HG02938 (cell line): Measurements from ENCODE around the gene CREB5.

Experiments used
- ATAC-seq: cut with Tn5 transposase; IDR thresholded peaks from one replicate; pipeline ENCODE4 v1.9.1; 2021; ENCODE audit warnings: mild to moderate bottlenecking, moderate library complexity; ENCODE audit not compliant: unreplicated experiment

CREB5 gene

GRCh38 chr7:28433699-28434219 lies 21.4 kb downstream of the CREB5 start:
- ATAC-seq: no peak

GRCh38 chr7:28434510-28434909 lies 22.2 kb downstream of the CREB5 start:
- ATAC-seq: no peak

- no peak for ATAC-seq
These were observed 22.8 kb downstream of the CREB5 start for GRCh38 chr7:28435152-28435551.

GRCh38 chr7:28435732-28436378 lies 23.5 kb downstream of the CREB5 start:
- no peak for ATAC-seq

- no peak for ATAC-seq
These were observed 27.8 kb downstream of the CREB5 start for GRCh38 chr7:28440055-28440601.

GRCh38 chr7:28442540-28443420 lies 30.5 kb downstream of the CREB5 start:
- no peak for ATAC-seq

GRCh38 chr7:28446131-28446530 lies 33.8 kb downstream of the CREB5 start:
- no peak for ATAC-seq

GRCh38 chr7:28447071-28447470 lies 34.8 kb downstream of the CREB5 start:
- ATAC-seq: no peak

- no peak for ATAC-seq
These were observed 36.4 kb downstream of the CREB5 start for GRCh38 chr7:28448708-28449107.

GRCh38 chr7:28452681-28453080 lies 40.4 kb downstream of the CREB5 start:
- no peak for ATAC-seq

- no peak for ATAC-seq
These were observed 43.2 kb downstream of the CREB5 start for GRCh38 chr7:28455486-28455885.

- ATAC-seq: no peak
These were observed 43.7 kb downstream of the CREB5 start for GRCh38 chr7:28456044-28456443.

GRCh38 chr7:28458732-28459131 lies 46.4 kb downstream of the CREB5 start:
- ATAC-seq: no peak

GRCh38 chr7:28459306-28459705 lies 47.0 kb downstream of the CREB5 start:
- no peak for ATAC-seq

- ATAC-seq: no peak
These were observed 53.4 kb downstream of the CREB5 start for GRCh38 chr7:28465697-28466096.

GRCh38 chr7:28466341-28466740 lies 54.0 kb downstream of the CREB5 start:
- no peak for ATAC-seq

- no peak for ATAC-seq
These were observed 54.6 kb downstream of the CREB5 start for GRCh38 chr7:28466885-28467284.

GRCh38 chr7:28469562-28469961 lies 57.2 kb downstream of the CREB5 start:
- ATAC-seq: no peak

- no peak for ATAC-seq
These were observed 58.0 kb downstream of the CREB5 start for GRCh38 chr7:28470344-28470743.

- no peak for ATAC-seq
These were observed 60.0 kb downstream of the CREB5 start for GRCh38 chr7:28472332-28472731.

GRCh38 chr7:28473571-28474281 lies 61.4 kb downstream of the CREB5 start:
- no peak for ATAC-seq
